SKM-1 (cell line): ENCODE results near the gene PLEKHA5.
"Not testable (repeated sequence)": the region's sequence is repeated elsewhere in the genome, so short reads cannot be mapped to it uniquely, and the experiment has no call there.

Source experiments
- DNase-seq: peaks from one replicate; lab custom pipeline; 2025; ENCODE audit not compliant: unreplicated experiment; lab: John Stamatoyannopoulos, UW

PLEKHA5 gene

GRCh38 chr12:19316425-19316824 is 186.9 kb downstream of the PLEKHA5 start:
- DNase-seq: no peak

GRCh38 chr12:19322376-19322775 is 192.8 kb downstream of the PLEKHA5 start:
- DNase-seq: no peak

GRCh38 chr12:19323805-19324204 is 194.3 kb downstream of the PLEKHA5 start:
- no peak for DNase-seq

GRCh38 chr12:19326102-19326501 is 196.6 kb downstream of the PLEKHA5 start:
- no peak for DNase-seq

- DNase-seq: no peak
Measured at GRCh38 chr12:19332196-19332595, 202.7 kb downstream of the PLEKHA5 start.

GRCh38 chr12:19338405-19338804 is 208.9 kb downstream of the PLEKHA5 start:
- no peak for DNase-seq

- not testable (repeated sequence) for DNase-seq
Measured at GRCh38 chr12:19350850-19351249, 221.3 kb downstream of the PLEKHA5 start.

GRCh38 chr12:19351346-19351745 is 221.8 kb downstream of the PLEKHA5 start:
- no peak for DNase-seq

- DNase-seq: no peak
Measured at GRCh38 chr12:19369691-19370148, 240.2 kb downstream of the PLEKHA5 start.

GRCh38 chr12:19373586-19373985 is 244.1 kb downstream of the PLEKHA5 start:
- DNase-seq: no peak

- DNase-seq: no peak
Measured at GRCh38 chr12:19375888-19376287, 246.4 kb downstream of the PLEKHA5 start.

GRCh38 chr12:19376691-19377090 is 247.2 kb downstream of the PLEKHA5 start:
- DNase-seq: no peak

- DNase-seq: no peak
Measured at GRCh38 chr12:19382111-19382526, 252.6 kb downstream of the PLEKHA5 start.

- DNase-seq: no peak
Measured at GRCh38 chr12:19382563-19382962, 253.0 kb downstream of the PLEKHA5 start.

- no peak for DNase-seq
Measured at GRCh38 chr12:19387161-19387560, 257.6 kb downstream of the PLEKHA5 start.

- no peak for DNase-seq
Measured at GRCh38 chr12:19388131-19388549, 258.6 kb downstream of the PLEKHA5 start.

- no peak for DNase-seq
Measured at GRCh38 chr12:19390051-19390598, 260.6 kb downstream of the PLEKHA5 start.

- DNase-seq: not testable (repeated sequence)
Measured at GRCh38 chr12:19392644-19393043, 263.1 kb downstream of the PLEKHA5 start.

GRCh38 chr12:19394385-19394784 is 264.9 kb downstream of the PLEKHA5 start:
- DNase-seq: no peak

GRCh38 chr12:19397534-19397933 is 268.0 kb downstream of the PLEKHA5 start:
- no peak for DNase-seq

- no peak for DNase-seq
Measured at GRCh38 chr12:19398376-19399363, 269.1 kb downstream of the PLEKHA5 start.

GRCh38 chr12:19400649-19401285 is 271.2 kb downstream of the PLEKHA5 start:
- not testable (repeated sequence) for DNase-seq
